Common myeloid progenitor, CD34-positive (primary cell): Measurements from ENCODE around the gene CDY2B. TPM values are rescaled to one million over a fixed set of nuclear protein-coding genes. Genes with fewer than 3 reads are reported as not detected.
"Not testable (repeated sequence)": the region's sequence is repeated elsewhere in the genome, so short reads cannot be mapped to it uniquely, and the experiment has no call there.

ENCODE experiments used
- CTCF ChIA-PET: fragments of 350-600 bp; sonication (Branson Sonifier 250); formaldehyde crosslinking; loops from one replicate; lab custom pipeline; 2021; ENCODE audit warnings: antibody characterized with exemption; lab: Charles Lee
- POLR2A ChIA-PET: fragments of 350-600 bp; sonication (Branson Sonifier 250); formaldehyde crosslinking; loops from one replicate; lab custom pipeline; 2021; ENCODE audit warnings: antibody characterized with exemption; lab: Charles Lee
- DNase-seq, 3 donors: peaks; one replicate each; pipeline versions ENCODE4 v3.0.0 to v3.0.0-alpha.2; 2013
- H3K27ac ChIP-seq, 2 experiments: 1 replicate in 1 of 2; 2 replicates in 1 of 2; pipeline ENCODE4 v1.7.0; 2013; ENCODE audit warnings: inconsistent platforms in 2 of 2, low read length in 2 of 2, mild to moderate bottlenecking in 2 of 2, low read depth in 1 of 2, moderate library complexity in 1 of 2; ENCODE audit not compliant: severe bottlenecking in 2 of 2, insufficient read depth in 1 of 2, poor library complexity in 1 of 2
- H3K27me3 ChIP-seq, 5 experiments: replicated peaks in 2 of 5; 1 replicate in 3 of 5; 2 replicates in 2 of 5; pipeline versions ENCODE4 v1.6.1 to v1.7.0; 2013; ENCODE audit warnings: low read length in 4 of 5, mild to moderate bottlenecking in 2 of 5, moderate library complexity in 2 of 5, inconsistent platforms in 1 of 5; ENCODE audit not compliant: insufficient read depth in 5 of 5, control insufficient read depth in 4 of 5
- H3K36me3 ChIP-seq, 4 experiments: 1 replicate in 2 of 4; 2 replicates in 2 of 4; pipeline versions ENCODE4 v1.6.1 to v1.7.0; 2013; ENCODE audit warnings: low read length in 3 of 4, control low read depth in 1 of 4, mild to moderate bottlenecking in 1 of 4; ENCODE audit not compliant: control insufficient read depth in 4 of 4, insufficient read depth in 4 of 4
- H3K4me1 ChIP-seq, 4 experiments: 1 replicate in 3 of 4; 2 replicates in 1 of 4; pipeline versions ENCODE4 v1.6.1 to v1.7.1; 2013; ENCODE audit warnings: low read length in 3 of 4, mild to moderate bottlenecking in 3 of 4, control low read depth in 1 of 4, inconsistent platforms in 1 of 4, moderate library complexity in 1 of 4; ENCODE audit not compliant: control insufficient read depth in 4 of 4, insufficient read depth in 4 of 4; ENCODE audit errors: control extremely low read depth in 1 of 4
- H3K4me3 ChIP-seq, 7 experiments: 1 replicate in 4 of 7; 2 replicates in 3 of 7; pipeline versions ENCODE4 v1.5.1 to v1.7.0; 2013; ENCODE audit warnings: mild to moderate bottlenecking in 7 of 7, low read length in 6 of 7, moderate library complexity in 6 of 7, inconsistent platforms in 2 of 7, low read depth in 2 of 7, control low read depth in 1 of 7; ENCODE audit not compliant: insufficient read depth in 4 of 7, control insufficient read depth in 1 of 7; ENCODE audit errors: extremely low read depth in 1 of 7
- H3K9me3 ChIP-seq, 5 experiments: 1 replicate in 4 of 5; 2 replicates in 1 of 5; pipeline versions ENCODE4 v1.6.1 to v1.7.1; 2013; ENCODE audit warnings: low read length in 4 of 5, mild to moderate bottlenecking in 2 of 5, inconsistent platforms in 1 of 5, low read depth in 1 of 5, moderate library complexity in 1 of 5; ENCODE audit not compliant: control insufficient read depth in 4 of 5, insufficient read depth in 2 of 5; ENCODE audit errors: control extremely low read depth in 1 of 5
- WGBS: methylation state at CpG from one replicate; pipeline ENCODE4 v1.1.5; 2013; ENCODE audit not compliant: insufficient coverage; 5-methylcytosine and 5-hydroxymethylcytosine counted together
- polyA plus RNA-seq: library from polyadenylated mRNA; unstranded; fragments of 120-200 nt; gene quantifications from one replicate; pipeline ENCODE4 v1.2.1, GENCODE V29; 2013

Gene CDY2B
- polyA plus RNA-seq, result not detected

DNA sequence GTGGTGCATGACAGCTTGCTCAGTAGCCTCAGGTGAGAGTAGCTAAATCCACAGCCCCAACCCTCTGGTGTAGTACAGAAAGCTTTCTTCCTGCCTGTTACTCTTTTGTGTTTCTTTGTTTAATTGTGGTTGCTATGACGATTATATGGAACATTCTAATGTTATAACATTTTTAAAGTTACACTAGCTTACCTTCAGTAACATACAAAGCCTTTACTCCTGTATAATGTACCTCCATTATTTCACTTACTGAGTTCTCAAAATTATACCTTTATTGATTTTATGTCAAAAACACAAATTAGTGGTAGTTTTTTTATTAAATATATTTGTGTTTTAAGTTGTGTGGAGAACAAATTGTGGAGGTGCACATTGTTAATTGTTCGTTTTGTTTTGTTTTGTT, at the start of gene CDY2B:
Gene CDY2B (minus strand): TSS at position 101 of the 400 bp plus-strand sequence. CDS start 328 bp downstream, outside the sequence.
- H3K36me3 ChIP-seq, CTCF ChIA-PET, H3K4me1 ChIP-seq, H3K27ac ChIP-seq, H3K4me3 ChIP-seq, DNase-seq, H3K27me3 ChIP-seq, H3K9me3 ChIP-seq, POLR2A ChIA-PET: not testable (repeated sequence)
- no CpG with 5 or more reads among the region's 2 CpGs for WGBS

- DNase-seq, H3K9me3 ChIP-seq, H3K27ac ChIP-seq, H3K36me3 ChIP-seq, CTCF ChIA-PET, H3K4me3 ChIP-seq, H3K27me3 ChIP-seq, H3K4me1 ChIP-seq, POLR2A ChIA-PET: not testable (repeated sequence)
- WGBS, result no CpG with 5 or more reads among the region's 3 CpGs
These were observed 28.0 kb upstream of the CDY2B start for GRCh38 chrY:17908009-17908408.

DNA sequence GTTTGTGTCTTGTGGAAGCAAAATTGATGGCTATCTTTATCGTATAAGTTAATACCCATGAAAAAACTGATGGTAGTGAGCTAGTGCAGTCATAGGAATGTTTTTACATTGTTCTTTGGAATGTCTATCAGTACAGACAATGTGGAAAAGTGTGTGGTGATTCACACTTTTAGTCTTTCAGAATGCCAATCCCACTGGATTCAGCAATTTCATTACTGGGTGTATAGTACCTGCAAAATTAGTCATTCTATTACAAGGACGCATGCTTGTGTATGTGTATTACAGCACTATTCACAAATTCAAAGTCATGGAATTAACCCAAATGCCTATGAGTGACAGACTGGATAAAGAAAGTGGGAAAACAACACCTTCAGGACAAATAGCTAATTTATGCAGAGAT, 27.3 kb upstream of the CDY2B start:
- H3K27me3 ChIP-seq, H3K4me1 ChIP-seq, POLR2A ChIA-PET, H3K27ac ChIP-seq, H3K9me3 ChIP-seq, CTCF ChIA-PET, H3K36me3 ChIP-seq, H3K4me3 ChIP-seq, DNase-seq: not testable (repeated sequence)
- WGBS, result no CpG with 5 or more reads among the region's 2 CpGs

- no CpG with 5 or more reads among the region's 2 CpGs for WGBS
- POLR2A ChIA-PET, result not testable (repeated sequence)
These were observed 1.7 kb upstream of the CDY2B start for GRCh38 chrY:17881697-17882096.

GRCh38 chrY:17876767-17877166, 3.3 kb downstream of the CDY2B start:
- CTCF ChIA-PET, H3K4me3 ChIP-seq: not testable (repeated sequence)
- no CpG with 5 or more reads among the region's 1 CpG for WGBS

More at GRCh38 chrY:17881697-17882096, 1.7 kb upstream of the CDY2B start:
- H3K9me3 ChIP-seq, H3K36me3 ChIP-seq, H3K4me1 ChIP-seq, CTCF ChIA-PET, DNase-seq, H3K27me3 ChIP-seq, H3K4me3 ChIP-seq, H3K27ac ChIP-seq: not testable (repeated sequence)

DNA sequence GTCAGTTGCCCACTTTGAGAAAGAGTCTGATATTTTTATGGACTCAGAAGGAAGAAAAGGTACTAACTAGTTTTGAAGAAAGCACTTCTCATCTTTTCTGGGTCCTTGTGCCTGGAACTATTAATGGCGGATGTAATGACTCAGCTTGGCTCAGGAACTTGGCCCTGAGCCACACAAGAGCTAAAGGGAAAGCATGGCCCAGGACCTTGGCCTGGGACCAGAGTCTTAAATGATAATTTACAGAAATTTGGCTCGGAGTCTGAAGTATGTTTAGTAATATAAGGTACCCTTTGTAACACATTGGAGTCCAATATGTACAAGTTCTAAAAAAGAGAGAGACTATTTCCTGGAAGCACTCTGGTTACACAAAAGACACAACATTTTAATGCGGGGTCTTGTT, 4.6 kb downstream of the CDY2B start:
- H3K27me3 ChIP-seq, CTCF ChIA-PET, H3K27ac ChIP-seq, H3K9me3 ChIP-seq, POLR2A ChIA-PET, H3K4me1 ChIP-seq, H3K4me3 ChIP-seq, H3K36me3 ChIP-seq, DNase-seq: not testable (repeated sequence)
- no CpG with 5 or more reads among the region's 3 CpGs for WGBS

More at GRCh38 chrY:17876767-17877166, 3.3 kb downstream of the CDY2B start:
- H3K27me3 ChIP-seq, H3K36me3 ChIP-seq, POLR2A ChIA-PET, DNase-seq, H3K27ac ChIP-seq, H3K4me1 ChIP-seq, H3K9me3 ChIP-seq: not testable (repeated sequence)

DNA sequence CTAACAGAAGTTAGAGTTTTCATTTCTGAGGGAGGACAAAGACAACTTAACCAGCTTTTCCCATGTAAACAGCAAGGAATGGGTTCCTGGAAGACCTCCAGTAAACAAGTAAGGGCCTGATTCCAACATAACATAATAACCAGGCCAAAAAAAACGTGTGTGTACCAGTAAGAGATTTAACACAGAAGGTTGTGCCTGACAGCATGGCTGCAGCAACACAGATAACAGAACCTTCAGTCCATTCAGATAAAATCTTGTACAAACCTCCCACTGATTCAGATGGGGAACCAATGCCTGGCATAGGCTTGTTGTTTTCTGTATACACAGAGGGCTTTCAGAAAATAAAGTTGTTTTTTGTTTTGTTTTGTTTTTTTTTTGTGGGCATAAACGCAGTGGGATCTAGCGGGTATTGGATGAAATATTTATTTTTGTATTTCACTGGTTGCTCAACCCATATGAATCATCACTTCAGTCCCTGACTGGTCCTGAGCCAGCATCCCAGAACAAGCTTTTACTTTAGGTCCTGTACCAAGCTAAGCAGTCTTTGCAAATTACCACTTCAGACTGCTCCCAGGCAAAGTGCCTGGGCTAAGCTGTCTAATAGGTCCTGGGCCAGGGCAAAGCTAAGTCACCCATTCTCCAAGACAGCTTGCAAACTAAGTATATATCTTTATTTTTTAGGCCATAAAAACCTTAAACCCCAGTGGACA, 8.7 kb downstream of the CDY2B start:
- H3K4me3 ChIP-seq, POLR2A ChIA-PET, CTCF ChIA-PET, DNase-seq, H3K27ac ChIP-seq, H3K27me3 ChIP-seq, H3K36me3 ChIP-seq, H3K4me1 ChIP-seq, H3K9me3 ChIP-seq: not testable (repeated sequence)
- no CpG with 5 or more reads among the region's 3 CpGs for WGBS
